Fibroblast of peridontal ligament (primary cell): ENCODE results near the gene ELOA.
A peak's percentile ranks its signal among the peaks of the same experiment; 100 is the strongest.
"Not testable (repeated sequence)": the region's sequence is repeated elsewhere in the genome, so short reads cannot be mapped to it uniquely, and the experiment has no call there.

Experiments used
- DNase-seq: peaks from one replicate; pipeline ENCODE4 v3.0.0-alpha.2; 2010; ENCODE audit errors: extremely low read depth

Gene ELOA

DNA sequence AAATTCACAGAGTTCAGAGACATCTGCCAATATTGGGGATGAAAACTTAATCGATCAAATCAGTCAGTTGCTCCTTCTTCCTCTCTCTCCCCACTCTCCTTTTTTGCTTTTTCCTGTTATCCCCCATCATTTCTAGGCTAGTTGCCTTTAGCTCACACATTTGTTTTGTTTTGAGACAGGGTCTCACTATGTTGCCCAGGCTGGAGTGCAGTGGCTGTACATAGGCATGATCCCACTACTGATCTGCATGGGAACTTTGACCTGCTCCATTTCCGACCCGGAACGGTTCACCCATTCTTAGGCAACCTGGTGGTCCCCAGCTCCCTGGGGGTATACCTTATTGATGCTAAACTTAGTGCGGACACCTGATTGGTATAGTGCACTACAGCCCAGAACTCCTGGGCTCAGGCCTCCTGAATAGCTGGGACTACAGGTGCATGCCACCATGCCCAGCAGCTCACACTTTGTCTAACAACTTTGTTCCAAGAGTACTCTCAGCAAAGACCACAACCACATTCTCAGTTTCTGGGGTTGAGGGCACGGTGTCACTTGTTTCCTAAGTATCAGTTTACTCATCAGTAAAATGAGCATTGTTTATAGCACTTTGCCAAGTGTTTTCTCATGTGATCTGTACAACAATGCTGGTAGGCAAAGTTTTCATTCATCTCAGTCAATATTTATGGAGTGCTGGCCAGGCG lies 6.7 kb upstream of the ELOA start:
- DNase-seq: no peak

DNA sequence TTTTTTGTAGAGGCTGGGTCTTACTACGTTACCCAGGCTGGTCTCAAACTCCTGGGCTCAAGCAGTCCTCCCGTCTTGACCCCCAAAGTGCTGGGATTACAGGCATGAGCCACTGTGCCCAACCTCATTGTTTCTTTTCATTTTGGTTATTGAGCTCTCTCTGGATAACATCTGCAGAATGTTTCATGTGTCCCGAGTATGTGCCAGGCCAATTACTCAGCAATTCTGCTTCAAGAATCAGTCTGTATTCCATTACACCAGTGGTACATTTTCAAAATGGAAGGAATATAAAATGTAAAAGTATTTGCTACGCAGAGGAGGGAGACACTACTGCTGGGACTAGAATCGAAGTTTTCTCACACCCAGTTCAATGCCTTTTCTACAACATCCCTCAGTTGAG lies 1.7 kb upstream of the ELOA start:
- DNase-seq: peak; percentile 58

DNA sequence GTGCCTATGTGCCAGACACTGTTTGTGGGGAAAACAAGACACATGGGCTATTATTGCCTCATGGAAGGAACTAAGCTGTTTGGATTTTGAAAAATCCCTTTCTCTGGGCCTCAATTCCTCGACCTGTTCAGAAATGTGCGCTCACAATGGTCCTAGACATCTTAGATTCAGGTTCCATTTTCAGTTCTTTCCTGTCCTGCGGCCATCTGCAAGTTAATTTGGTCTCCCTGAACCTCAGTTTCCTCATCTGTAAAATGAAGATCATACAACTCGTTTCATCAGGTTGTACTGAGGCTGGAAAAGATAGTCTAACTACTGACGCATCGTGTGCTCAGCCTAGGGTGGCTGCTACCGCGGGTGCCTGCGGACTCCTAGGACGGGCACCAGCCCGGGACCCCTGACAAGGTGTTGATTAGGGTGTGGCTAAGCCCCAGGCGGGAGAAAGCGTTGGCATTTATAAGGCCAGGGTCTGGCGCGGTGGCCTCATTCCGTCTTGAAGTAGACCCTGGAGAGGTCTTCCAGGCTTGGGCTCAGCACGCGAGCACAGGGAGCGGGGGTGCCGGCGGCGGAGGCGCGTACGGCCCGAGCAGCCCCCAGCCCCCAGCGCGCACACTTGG lies 493 bp upstream of the ELOA start:
- no peak for DNase-seq

DNA sequence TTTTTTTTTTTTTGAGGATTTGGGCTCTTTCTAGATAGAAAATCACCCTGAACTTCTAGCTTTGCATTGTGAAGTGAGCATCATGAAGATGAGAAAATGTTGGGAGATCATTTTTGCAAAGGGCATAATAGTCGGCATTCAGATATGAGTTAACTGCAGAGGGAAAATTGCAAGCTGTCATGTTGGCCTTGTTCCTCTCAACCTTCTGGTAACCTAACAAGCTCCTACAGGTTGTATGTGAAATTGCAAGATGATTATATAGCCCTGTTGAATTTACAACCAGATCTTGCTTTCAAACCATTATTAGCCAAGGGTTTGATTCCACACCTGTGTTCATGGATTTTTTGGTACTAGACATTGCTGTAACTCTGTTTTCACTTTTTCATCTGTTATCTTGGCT lies 2.2 kb downstream of the ELOA start:
- peak; percentile 57 for DNase-seq

DNA sequence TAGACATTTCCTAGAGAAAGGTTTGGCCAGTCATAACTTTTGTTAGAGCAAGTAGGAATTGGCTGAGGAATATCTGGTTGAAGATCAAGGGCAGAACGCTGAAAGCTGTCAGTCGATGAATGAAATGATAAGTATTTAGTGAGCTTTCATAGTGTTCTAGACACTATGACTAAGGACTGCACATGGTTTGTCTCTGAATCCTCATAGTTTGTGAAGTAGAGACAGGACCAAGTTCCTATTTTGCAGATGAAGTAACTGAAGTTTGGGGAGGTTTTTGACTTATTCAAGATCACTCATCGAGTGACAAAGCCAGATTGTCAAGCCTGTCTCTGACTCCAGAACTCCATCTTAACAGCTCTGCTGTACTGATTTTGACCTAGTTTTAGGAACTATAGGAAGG lies 4.7 kb downstream of the ELOA start:
- no peak for DNase-seq

DNA sequence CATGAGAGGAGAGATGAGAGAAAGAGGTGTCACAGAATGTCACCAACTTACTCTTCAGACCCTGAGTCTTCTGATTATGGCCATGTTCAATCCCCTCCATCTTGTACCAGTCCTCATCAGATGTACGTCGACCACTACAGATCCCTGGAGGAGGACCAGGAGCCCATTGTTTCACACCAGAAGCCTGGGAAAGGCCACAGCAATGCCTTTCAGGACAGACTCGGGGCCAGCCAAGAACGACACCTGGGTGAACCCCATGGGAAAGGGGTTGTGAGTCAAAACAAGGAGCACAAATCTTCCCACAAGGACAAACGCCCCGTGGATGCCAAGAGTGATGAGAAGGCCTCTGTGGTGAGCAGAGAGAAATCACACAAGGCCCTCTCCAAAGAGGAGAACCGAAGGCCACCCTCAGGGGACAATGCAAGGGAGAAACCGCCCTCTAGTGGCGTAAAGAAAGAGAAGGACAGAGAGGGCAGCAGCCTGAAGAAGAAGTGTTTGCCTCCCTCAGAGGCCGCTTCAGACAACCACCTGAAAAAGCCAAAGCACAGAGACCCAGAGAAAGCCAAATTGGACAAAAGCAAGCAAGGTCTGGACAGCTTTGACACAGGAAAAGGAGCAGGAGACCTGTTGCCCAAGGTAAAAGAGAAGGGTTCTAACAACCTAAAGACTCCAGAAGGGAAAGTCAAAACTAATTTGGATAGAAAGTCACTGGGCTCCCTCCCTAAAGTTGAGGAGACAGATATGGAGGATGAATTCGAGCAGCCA lies 8.0 kb downstream of the ELOA start:
- DNase-seq: peak; percentile 66

DNA sequence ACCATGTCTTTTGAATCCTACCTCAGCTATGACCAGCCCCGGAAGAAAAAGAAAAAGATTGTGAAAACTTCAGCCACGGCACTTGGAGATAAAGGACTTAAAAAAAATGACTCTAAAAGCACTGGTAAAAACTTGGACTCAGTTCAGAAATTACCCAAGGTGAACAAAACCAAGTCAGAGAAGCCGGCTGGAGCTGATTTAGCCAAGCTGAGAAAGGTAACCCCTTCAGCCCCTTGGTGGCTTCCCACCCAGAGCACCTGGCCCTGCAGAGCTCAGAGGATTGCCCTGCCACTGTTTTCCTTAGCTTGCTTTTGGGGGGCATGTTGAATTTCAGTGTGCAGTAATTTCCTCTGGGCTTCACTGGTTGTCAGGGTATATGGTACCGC lies 8.5 kb downstream of the ELOA start:
- no peak for DNase-seq

DNA sequence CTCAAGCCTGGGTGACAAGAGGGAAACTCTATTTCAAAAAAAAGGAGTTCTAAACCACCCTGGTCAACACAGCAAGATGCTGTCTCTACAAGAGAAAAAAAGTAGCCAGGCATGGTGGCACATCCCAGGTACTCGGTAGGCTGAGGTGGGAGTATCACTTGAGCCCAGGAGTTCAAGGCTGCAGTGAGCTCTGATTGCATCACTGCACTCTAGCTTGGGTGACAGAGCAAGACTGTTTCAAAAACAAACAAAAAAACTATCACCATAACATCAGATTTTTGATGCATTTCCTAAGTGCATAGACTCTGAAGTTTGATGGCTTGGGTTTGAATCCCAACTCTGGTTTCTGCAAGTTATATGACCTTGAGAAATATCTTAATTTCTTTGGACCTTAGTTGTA lies 9.6 kb downstream of the ELOA start:
- no peak for DNase-seq

DNA sequence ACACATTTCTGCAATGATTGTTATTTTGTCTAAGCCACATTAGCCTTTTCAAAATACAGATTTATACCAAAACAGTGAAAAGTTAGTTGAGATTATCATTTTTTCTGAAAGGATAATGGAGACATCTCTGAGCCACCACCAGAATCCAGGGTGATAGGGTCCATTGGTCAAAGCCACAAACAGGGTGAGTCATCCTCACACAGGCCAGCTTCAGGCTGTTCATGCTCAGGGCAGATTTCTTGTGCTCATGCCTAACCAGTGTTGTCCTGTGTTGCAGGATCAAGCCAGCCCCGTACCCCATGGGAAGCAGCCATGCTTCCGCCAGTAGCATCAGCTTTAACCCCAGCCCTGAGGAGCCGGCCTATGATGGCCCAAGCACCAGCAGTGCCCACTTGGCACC lies 13.4 kb downstream of the ELOA start:
- DNase-seq: peak; percentile 53

DNA sequence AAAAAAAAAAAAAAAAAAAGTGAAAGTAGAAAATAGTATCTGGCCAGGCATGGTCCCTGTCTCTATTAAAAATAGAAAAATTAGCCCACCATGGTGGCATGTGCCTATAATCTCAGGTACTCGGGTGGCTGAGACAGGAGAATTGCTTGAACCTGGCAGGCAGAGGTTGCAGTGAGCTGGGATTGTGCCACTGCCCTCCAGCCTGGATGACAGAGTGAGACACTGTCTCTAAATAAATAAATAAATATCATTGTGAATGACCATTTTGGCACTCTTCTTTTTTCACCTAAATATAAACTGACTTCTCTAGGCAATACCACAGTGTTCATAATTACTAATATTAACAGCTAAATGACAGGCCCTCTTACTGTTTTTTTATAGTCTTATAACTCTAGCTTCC lies 14.5 kb downstream of the ELOA start:
- no peak for DNase-seq

DNA sequence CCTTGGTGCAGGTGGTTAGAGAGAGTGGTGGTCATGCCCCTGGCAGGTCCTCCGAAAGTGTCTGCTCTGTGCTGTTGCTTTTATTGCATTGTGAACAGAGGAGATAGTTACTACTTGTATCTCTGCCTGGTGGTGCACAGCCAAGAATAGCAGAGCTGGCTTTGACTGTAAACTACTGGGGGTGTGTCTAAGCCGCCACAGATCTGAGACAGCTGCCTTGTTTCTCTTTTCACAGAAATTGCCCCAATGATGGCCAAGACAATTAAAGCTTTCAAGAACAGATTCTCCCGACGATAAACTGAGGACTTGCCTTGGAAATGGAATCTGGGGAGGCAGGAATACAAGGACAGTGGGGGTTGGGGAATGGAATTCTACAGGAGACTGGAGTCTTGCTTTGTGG lies 16.0 kb downstream of the ELOA start:
- peak; percentile 42 for DNase-seq

DNA sequence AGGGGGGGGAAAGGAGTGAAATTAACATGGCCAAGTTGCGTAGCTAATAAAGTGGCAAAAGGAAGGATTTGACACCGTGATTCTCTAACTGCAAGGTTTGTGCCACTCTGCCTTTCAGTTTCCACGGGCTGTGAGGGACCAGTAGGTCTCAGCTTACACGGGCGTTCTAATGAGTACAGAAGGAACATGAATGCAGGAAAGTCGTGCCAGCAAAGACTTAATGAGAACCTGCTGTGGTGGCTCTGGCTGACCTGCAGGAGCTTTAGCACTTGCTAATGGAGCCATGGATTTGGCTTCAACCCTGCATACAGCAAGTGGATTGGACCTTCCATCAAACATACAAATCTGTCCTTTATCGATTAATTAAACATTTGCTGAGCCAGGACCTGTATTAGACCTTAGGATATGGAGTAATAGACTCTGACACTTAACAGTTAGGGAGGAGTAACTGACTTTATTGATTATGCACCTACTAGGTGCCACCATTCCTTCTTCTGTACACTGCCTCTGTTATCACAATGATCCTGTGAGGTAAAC lies 19.8 kb downstream of the ELOA start:
- no peak for DNase-seq

DNA sequence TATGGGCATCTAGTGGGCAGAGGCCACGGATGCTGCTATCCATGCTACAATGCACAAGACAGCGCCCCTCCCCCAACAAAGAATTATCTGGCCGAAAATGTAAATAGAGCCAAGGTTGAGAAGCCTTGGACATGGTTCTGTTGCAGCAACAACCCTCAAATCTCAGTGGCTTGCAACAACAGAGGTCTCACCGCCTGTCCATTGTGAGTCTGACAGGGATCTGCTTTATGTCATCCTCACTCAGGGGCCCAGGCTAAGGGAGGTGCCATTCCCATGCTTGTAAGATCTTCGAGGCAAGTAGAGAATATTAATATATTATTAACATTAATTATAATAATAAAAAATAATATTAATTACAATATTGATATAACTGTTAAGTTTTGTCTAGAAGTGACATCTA lies 25.5 kb downstream of the ELOA start:
- no peak for DNase-seq

DNA sequence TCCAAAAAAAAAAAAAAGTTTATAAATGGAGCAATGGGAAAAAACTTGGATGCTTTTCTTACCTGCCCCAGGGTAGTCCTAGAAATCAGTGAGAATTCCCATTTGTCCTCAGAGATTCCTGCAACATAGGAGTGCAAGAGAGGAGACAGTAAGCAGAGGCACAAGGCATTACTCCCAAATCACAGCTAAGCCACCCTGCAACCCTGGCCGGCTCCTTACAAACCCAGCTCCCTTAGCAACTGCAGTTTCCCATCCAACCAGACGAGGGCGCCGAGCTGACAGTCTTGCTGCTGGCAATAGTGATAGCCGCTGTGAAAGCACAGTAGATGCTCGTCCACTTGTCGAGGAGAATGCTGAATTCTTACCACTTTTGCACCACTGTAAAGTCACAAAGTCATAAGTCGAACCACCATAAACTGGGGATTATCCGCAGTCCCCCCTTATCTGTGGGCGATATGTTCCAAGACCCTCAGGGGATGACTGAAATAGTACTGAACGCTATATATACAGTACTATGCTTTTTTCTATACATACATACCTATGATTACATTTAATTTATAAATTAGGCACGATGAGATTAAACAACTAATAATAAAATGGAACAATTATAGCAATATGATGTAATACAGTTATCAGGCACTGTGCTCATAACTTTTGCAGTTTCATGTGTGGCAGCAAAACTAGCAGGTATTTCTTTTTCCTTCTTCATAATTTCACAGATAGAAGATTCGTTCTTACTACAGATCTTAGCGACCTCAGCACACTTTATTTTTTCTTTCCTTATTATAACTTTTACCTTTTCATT lies 29.0 kb downstream of the ELOA start:
- peak; percentile 83 for DNase-seq

DNA sequence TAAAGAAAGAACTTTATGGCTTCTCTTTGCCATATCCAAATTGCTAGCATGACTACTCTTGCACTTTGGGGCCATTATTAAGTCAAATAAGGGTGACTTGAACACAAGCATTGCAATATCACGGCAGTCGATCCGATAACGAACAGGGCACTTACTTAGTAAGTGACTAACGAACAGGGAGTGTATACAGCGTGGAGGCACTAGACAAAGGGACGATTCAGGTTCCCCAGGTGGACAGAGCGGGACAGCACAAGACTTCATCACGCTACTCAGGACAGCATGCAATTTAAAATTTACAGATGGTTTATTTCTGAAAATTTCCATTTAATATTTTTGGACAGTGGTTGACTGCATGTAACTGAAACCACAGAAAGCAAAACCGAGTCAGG lies 29.6 kb downstream of the ELOA start:
- no peak for DNase-seq

DNA sequence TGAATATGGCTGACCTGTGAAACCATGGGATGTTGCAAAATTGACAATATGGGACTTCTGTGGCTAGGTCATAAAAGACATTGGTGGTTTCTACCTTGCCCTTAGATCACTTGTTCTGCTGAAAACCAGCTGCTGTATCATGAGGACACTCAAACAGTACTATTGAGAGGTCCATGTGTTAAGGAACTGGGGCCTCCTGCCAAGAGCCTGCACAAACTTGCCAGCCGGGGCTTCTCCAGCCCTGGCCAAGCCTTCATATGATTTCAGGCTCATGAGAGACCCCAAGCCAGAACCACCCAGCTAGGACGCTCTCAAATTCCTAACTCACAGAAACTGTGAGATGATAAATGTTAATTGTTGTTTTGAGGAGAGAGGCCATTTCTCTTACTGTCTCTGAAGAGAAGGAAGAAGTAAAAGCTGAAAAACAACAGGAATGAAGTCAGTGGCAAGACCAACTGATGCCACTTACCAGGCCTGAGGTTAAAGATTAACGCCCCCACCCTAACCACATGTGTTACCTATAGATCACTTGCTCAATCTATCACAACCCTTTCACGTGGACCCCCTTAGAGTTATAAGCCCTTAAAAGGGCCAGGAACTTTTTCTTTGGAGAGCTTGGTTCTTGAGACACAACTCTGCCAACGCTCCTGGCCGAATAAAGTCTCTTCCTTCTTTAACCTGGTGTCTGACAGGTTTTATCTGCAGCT lies 31.1 kb downstream of the ELOA start:
- no peak for DNase-seq

DNA sequence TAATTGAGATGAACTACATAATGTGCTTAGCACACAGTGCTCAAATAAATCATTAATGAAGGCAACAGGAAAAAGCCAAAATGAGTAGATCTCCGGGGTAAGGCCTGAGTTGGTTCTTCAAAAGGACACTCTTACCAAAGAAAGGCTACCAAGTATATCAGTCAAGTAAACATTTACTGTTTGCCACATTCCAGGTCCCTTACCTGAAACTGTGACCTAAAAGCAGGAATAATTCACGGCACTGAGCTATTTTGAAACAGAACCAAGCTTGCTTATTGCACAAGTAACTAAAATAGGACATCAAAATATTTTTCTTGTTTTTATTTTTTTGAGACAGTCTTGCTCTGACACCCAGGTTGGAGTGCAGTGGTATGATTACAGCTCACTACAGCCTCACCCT lies 32.9 kb downstream of the ELOA start:
- DNase-seq: no peak

DNA sequence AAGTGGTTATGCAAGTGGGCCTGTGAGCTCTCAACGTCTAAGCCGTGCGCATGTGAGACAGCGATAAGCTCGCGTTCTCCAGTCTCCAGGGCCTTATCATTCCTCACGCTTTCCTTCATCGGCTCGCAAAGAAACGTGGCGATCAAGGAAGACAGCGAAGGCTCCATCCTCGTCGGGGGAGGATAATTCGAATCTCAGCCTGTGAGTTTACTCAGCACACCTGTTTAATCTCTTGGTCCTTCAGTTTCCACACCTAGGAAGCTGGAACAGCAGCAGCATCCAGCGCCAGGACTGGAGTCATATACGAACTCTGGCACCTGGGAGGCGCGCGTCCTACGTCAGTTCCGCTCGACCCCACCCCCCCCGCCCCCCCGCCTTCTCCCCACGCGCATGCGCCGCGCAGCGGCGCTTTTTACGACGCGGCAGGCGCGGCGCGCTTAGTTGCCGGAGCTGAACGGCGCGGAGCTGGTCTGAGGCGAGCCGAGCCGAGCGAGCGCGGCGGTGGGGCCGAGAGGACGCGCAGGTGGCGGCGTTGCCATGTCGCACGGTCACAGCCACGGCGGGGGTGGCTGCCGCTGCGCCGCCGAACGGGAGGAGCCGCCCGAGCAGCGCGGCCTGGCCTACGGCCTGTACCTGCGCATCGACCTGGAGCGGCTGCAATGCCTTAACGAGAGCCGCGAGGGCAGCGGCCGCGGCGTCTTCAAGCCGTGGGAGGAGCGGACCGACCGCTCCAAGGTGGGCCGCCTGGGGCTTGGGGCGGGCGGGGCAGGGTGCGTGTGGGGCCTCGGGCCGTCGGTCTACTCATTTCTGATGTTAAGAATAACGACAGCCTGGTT lies 34.9 kb downstream of the ELOA start, which contains the start of gene PITHD1:
Gene PITHD1, plus strand, starts transcription at position 440 of the 836 bp plus-strand sequence. Its CDS starts 98 bp downstream, at position 538.
- DNase-seq: peak; percentile 79

DNA sequence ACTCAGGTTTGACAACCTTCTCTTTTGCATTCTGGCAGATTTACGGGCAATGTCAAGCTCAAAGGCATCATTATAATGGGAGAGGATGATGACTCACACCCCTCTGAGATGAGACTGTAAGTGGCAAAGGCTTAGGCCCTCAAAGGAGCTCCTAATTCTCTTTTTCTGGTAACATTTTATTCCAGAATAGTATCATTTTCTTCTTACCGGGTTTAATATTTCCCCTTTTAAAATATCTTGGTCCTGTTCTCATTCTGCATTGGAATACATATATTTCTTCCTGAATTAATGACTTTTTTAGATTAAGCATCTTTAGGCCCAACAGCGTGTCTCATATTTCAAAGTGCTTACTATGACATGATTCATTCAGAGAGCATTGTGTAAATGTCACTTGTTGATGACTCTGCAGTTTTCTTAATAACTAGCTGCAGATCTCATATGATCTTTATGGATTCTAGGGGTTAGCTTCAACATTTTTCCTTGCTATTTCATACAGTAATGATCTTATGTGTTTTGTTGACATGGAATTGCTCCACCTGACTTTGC lies 36.6 kb downstream of the ELOA start:
- DNase-seq: peak; percentile 64

DNA sequence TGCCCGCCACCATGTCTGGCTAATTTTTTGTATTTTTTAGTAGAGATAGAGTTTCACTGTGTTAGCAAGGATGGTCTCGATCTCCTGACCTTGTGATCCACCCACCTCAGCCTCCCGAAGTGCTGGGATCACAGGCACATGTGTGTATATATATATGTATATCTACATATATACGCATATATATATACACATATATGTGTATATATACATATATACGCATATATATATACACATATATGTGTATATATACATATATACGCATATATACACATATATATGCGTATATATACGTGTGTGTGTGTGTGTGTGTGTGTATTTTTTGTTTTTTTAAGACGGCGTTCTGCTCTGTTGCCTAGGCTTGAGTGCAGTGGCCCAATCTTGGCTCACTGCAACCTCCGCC lies 39.9 kb downstream of the ELOA start:
- not testable (repeated sequence) for DNase-seq
